ENCODE results near the gene MTMR10. TPM values are rescaled to one million over a fixed set of nuclear protein-coding genes. Genes with fewer than 3 reads are reported as not detected.

Gene MTMR10
- total RNA-seq, 1 experiment from 2014 or later = 23.2 TPM

DNA sequence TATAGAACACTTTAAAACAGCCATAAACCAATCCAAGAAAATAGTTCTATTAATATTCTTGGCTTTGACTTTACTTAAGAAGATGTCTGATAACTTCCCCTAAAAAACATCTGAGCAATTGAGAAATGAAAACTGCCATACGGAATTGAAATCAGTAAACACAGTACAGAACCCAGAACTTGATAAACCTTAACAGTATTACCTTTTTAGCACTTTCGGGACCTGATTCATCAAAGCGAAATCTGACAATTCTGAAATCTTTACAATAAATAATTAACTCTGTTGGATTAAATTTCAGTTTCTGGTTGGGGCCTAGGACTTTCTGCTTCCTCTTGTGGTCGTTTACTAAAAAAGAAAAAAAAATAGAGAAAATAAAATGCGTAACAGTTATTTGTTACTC lies 17.3 kb downstream of the MTMR10 start:
- DNase-seq = no peak
- Histone ChIP-seq H2BK5ac (ENCODE audit: insufficient read length, low read length) (no peak overlapping the region), H3K4me1 (ENCODE audit: insufficient read depth, low read length) (0 out of 2 replicates have a peak, but pooled peaks cover 2% of the 10 kb centered on the region), H4K20me1 (ENCODE audit: control insufficient read depth, insufficient read depth, insufficient read length) (no peaks in the 10 kb centered on the region), H3K27me3 (ENCODE audit: insufficient read depth, low read length) (no peaks in the 10 kb centered on the region), H3K27ac (ENCODE audit: insufficient read length, low read depth, low read length) (no peak overlapping the region), H3K23ac (ENCODE audit: insufficient read length, low read depth, low read length) (no peak overlapping the region), H2BK120ac (ENCODE audit: low read depth, low read length, poor library complexity, severe bottlenecking) (no peak overlapping the region), H3K56ac (ENCODE audit: insufficient read length, low read depth, low read length) (no peak overlapping the region), H4K91ac (ENCODE audit: insufficient read length, low read depth, low read length) (no peak overlapping the region), H3K9me3 (ENCODE audit: control insufficient read depth, low read depth, low read length) (no peaks in the 10 kb centered on the region), H3K4me2 (ENCODE audit: insufficient read depth, insufficient read length, low read length) (no peak overlapping the region), H2BK20ac (ENCODE audit: low read depth, low read length, poor library complexity, severe bottlenecking) (no peak overlapping the region), H2AFZ (ENCODE audit: low read length) (no peak overlapping the region), H3T11ph (ENCODE audit: low read length) (no peak overlapping the region), H3K23me2 (ENCODE audit: insufficient read length, low read depth, low read length, poor library complexity, severe bottlenecking) (no peaks in the 10 kb centered on the region), H4K5ac (ENCODE audit: insufficient read length, low read depth, low read length) (no peak overlapping the region), H3K14ac (ENCODE audit: insufficient read depth, low read length) (no peak overlapping the region), H3K4ac (ENCODE audit: low read depth, low read length) (no peak overlapping the region), H4K8ac (replicated peaks; ENCODE audit: insufficient read length, low read depth, low read length) (no peak overlapping the region), H3K79me2 (ENCODE audit: insufficient read depth, low read length) (no peaks in the 10 kb centered on the region), H2BK15ac (ENCODE audit: low read depth, low read length) (no peak overlapping the region), H3K79me1 (ENCODE audit: insufficient read depth, low read depth, low read length, poor library complexity, severe bottlenecking) (peaks cover 3% of the 10 kb centered on the region), H2BK12ac (ENCODE audit: insufficient read length, low read depth, low read length) (no peak overlapping the region), H2AK5ac (ENCODE audit: insufficient read length, low read length) (no peak overlapping the region), H3K9ac (ENCODE audit: extremely low read depth, insufficient read length, low read length) (no peak overlapping the region), H3K18ac (ENCODE audit: insufficient read length, low read depth, low read length) (no peak overlapping the region)
- Mint-ChIP-seq H3K36me3 (ENCODE audit: insufficient read depth in 1 of 3, low read depth in 3 of 3) (peaks cover 0 to 31% (median 18%) of the 10 kb centered on the region in 3 experiments; a peak in 4 of 7 replicates), H3K4me1 (peaks cover 4% of the 10 kb centered on the region in 2 experiments), H3K4me3 (no peak overlapping the region), H3K27me3 (ENCODE audit: low read depth) (no peaks in the 10 kb centered on the region), H3K9me3 (no peaks in the 10 kb centered on the region; a peak in 1 of 5 replicates), H3K27ac (no peak overlapping the region; a peak in 1 of 7 replicates)
- TF ChIP-seq, protein P1, sequence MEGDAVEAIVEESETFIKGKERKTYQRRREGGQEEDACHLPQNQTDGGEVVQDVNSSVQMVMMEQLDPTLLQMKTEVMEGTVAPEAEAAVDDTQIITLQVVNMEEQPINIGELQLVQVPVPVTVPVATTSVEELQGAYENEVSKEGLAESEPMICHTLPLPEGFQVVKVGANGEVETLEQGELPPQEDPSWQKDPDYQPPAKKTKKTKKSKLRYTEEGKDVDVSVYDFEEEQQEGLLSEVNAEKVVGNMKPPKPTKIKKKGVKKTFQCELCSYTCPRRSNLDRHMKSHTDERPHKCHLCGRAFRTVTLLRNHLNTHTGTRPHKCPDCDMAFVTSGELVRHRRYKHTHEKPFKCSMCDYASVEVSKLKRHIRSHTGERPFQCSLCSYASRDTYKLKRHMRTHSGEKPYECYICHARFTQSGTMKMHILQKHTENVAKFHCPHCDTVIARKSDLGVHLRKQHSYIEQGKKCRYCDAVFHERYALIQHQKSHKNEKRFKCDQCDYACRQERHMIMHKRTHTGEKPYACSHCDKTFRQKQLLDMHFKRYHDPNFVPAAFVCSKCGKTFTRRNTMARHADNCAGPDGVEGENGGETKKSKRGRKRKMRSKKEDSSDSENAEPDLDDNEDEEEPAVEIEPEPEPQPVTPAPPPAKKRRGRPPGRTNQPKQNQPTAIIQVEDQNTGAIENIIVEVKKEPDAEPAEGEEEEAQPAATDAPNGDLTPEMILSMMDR (conservative IDR thresholded peaks at IDR 0.05) = no peak
- WGBS (ENCODE audit: extremely low coverage, insufficient read length, low lambda C conversion rate) = no CpG with 5 or more reads among the region's 5 CpGs

Measured in H9 (cell line).